ENCODE measurements around the gene MTAP.

The MTAP gene

DNA sequence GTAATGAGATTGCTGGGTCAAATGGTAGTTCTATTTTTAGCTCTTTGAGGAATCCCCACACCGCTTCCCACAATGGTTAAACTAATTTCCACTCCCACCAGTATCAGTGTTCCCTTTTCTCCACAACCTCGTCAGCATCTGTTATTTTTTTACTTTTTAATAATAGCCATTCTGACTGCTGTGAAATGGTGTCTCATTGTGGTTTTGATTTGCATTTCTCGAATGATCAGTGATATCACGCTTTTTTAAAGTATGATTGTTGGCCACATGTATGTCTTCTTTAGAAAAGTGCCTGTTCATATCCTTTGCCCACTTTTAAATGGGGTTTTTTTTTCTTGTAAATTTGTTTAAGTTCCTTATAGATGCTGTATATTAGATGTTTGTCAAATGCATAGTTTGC lies 73.5 kb downstream of the MTAP start:
- no peak for DNase-seq (ENCODE audit: extremely low read depth, insufficient read length)
- Histone ChIP-seq H3K27me3 (replicated peaks; ENCODE audit: control insufficient read depth, insufficient read depth, low read length) (no peaks in the 10 kb centered on the region), H3K36me3 (ENCODE audit: control insufficient read depth, insufficient read depth, low read length) (no peaks in the 10 kb centered on the region; the same call in 1 of the 2 replicates), H3K4me3 (replicated peaks; ENCODE audit: low read depth, low read length) (no peak overlapping the region)
- TF ChIP-seq, protein P1, sequence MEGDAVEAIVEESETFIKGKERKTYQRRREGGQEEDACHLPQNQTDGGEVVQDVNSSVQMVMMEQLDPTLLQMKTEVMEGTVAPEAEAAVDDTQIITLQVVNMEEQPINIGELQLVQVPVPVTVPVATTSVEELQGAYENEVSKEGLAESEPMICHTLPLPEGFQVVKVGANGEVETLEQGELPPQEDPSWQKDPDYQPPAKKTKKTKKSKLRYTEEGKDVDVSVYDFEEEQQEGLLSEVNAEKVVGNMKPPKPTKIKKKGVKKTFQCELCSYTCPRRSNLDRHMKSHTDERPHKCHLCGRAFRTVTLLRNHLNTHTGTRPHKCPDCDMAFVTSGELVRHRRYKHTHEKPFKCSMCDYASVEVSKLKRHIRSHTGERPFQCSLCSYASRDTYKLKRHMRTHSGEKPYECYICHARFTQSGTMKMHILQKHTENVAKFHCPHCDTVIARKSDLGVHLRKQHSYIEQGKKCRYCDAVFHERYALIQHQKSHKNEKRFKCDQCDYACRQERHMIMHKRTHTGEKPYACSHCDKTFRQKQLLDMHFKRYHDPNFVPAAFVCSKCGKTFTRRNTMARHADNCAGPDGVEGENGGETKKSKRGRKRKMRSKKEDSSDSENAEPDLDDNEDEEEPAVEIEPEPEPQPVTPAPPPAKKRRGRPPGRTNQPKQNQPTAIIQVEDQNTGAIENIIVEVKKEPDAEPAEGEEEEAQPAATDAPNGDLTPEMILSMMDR (IDR thresholded peaks at IDR 0.05; ENCODE audit: insufficient read depth, low read length, poor library complexity, severe bottlenecking), result no peak

DNA sequence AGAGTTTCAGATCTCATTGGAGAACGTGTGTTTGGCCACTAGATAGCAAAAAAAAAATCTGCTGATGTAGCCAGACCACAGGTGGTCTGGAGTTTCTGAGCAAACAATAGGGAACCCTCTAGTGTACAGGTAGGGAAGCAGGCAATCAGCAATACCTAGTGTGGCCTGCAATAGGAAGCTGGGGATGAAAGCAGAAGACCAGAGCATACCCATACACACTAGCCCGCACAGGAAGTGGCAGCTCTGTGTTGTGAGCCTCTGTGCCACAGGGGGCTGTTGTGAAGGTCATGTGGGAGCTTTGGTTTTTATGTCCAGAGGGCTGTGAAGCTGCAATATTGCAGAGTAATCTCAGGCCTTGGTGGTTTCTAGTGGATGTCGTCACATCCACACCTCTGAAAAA lies 81.2 kb downstream of the MTAP start:
- DNase-seq (ENCODE audit: extremely low read depth, insufficient read length), result no peak
- H3K4me3 ChIP-seq (replicated peaks; ENCODE audit: low read depth, low read length), result no peak overlapping the region
- TF ChIP-seq, protein P1 (IDR thresholded peaks at IDR 0.05; ENCODE audit: insufficient read depth, low read length, poor library complexity, severe bottlenecking), result no peak

DNA sequence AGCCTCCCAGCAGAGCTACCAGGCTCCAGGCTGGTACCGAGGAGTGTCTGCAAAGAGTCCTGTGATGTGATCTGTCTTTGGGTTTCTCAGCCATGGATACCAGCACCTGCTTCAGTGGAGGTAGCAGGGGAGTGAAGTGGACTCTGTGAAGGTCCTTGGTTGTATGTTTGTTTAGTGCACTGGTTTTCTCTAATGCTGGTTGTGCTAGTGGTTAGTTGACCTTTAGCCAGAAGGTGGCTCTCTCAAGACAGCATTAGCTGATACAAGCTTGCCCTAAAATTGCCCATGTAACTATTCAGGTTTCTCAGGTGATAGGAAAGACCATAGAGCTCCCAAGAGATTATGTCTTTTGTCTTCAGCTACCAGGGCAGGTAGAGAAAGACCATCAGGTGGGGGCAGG lies 87.2 kb downstream of the MTAP start:
- H3K4me3 ChIP-seq (replicated peaks; ENCODE audit: low read depth, low read length), result no peak overlapping the region
- TF ChIP-seq, protein P1 (IDR thresholded peaks at IDR 0.05; ENCODE audit: insufficient read depth, low read length, poor library complexity, severe bottlenecking), result no peak
- no peak for DNase-seq (ENCODE audit: extremely low read depth, insufficient read length)
- no peaks in the 10 kb centered on the region for H3K27me3 ChIP-seq (replicated peaks; ENCODE audit: control insufficient read depth, insufficient read depth, low read length)
- peaks cover 2% of the 10 kb centered on the region; the same call in 1 of the 2 replicates for H3K36me3 ChIP-seq (ENCODE audit: control insufficient read depth, insufficient read depth, low read length)

More for the DNA sequence above, 81.2 kb downstream of the MTAP start:
- Histone ChIP-seq H3K36me3 (ENCODE audit: control insufficient read depth, insufficient read depth, low read length) (no peaks in the 10 kb centered on the region), H3K27me3 (replicated peaks; ENCODE audit: control insufficient read depth, insufficient read depth, low read length) (no peaks in the 10 kb centered on the region)

DNA sequence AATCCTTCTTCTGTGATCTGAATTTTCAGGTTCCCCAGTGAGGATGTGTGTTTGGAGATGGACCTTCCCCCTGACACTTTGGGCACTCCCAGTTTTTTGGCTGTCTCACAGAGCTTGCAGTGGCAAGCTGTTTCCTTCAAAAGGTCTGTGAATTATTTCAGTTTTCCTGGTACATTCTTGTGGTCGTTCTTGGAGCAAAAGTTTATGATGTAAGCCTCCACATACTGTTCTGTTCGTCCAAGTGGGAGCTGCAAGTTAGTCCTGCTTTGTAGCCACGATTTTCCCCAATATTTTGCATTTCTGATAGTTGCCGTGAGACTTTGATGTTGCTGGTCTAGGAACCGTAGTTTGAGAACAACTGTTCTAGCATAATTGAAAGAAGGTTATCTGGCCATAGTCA lies 88.3 kb downstream of the MTAP start:
- H3K36me3 ChIP-seq (ENCODE audit: control insufficient read depth, insufficient read depth, low read length), result peaks cover 2% of the 10 kb centered on the region; the same call in 1 of the 2 replicates

DNA sequence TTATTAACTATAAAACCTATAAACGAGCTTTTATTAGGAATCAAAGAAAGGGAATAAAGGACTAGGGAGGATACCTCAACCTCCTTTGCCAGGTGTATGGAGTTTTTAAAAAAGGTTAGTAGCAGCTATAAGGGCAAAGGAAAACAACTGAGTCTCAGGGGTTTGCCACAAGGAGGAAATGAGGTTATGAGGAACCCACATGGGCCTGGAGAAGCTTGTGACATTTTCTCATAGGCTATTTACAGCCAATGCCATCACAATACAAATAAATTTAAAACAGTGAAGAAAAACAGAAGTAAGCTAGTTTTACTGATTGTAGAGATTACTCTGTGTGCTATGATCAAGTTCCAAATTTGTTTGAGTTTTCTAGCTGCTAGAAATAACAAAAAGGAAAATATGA lies 99.1 kb downstream of the MTAP start:
- no peak for DNase-seq (ENCODE audit: extremely low read depth, insufficient read length)
- no peaks in the 10 kb centered on the region for H3K36me3 ChIP-seq (ENCODE audit: control insufficient read depth, insufficient read depth, low read length)
- TF ChIP-seq, protein P1 (IDR thresholded peaks at IDR 0.05; ENCODE audit: insufficient read depth, low read length, poor library complexity, severe bottlenecking), result no peak
- H3K27me3 ChIP-seq (replicated peaks; ENCODE audit: control insufficient read depth, insufficient read depth, low read length), result no peaks in the 10 kb centered on the region
- no peak overlapping the region for H3K4me3 ChIP-seq (replicated peaks; ENCODE audit: low read depth, low read length)

More for the DNA sequence above, 88.3 kb downstream of the MTAP start:
- H3K4me3 ChIP-seq (replicated peaks; ENCODE audit: low read depth, low read length), result no peak overlapping the region
- no peak for DNase-seq (ENCODE audit: extremely low read depth, insufficient read length)
- no peaks in the 10 kb centered on the region for H3K27me3 ChIP-seq (replicated peaks; ENCODE audit: control insufficient read depth, insufficient read depth, low read length)
- TF ChIP-seq, protein P1 (IDR thresholded peaks at IDR 0.05; ENCODE audit: insufficient read depth, low read length, poor library complexity, severe bottlenecking), result no peak

DNA sequence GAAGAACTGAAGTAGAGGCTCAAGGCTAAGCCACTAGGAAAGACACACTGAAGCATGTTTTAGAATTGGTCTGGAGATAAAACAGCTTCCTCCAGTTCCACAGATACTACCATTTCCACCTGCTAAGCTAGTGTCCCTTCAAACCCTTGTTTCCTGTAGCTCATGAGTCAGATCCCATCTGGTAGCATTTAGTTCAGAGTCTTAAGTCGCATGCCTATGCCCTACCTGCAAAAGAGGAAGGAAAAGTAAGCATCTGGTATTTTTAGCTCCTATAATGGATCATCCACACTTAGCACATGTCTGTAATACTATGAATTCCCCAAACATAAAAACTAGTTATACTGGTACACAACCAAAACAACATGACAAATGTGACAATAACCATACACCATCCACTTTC lies 99.7 kb downstream of the MTAP start:
- TF ChIP-seq, protein P1 (IDR thresholded peaks at IDR 0.05; ENCODE audit: insufficient read depth, low read length, poor library complexity, severe bottlenecking), result no peak
- no peaks in the 10 kb centered on the region for H3K36me3 ChIP-seq (ENCODE audit: control insufficient read depth, insufficient read depth, low read length)
- H3K27me3 ChIP-seq (replicated peaks; ENCODE audit: control insufficient read depth, insufficient read depth, low read length), result no peaks in the 10 kb centered on the region
- H3K4me3 ChIP-seq (replicated peaks; ENCODE audit: low read depth, low read length), result no peak overlapping the region
- DNase-seq (ENCODE audit: extremely low read depth, insufficient read length), result no peak

Measured in GM06990 (cell line).